ENCODE measurements around the gene CPLANE2. TPM values are rescaled to one million over a fixed set of nuclear protein-coding genes. Genes with fewer than 3 reads are reported as not detected.

CPLANE2 gene
- total and polyA plus RNA-seq, 2 donors: 4.0 to 4.2 TPM

- Histone ChIP-seq H3K27me3 (ENCODE audit: control insufficient read depth in 2 of 2, insufficient read depth in 1 of 2, low read length in 1 of 2) (no peaks in the 10 kb centered on the region), H3K27ac (ENCODE audit: low read depth in 1 of 2, low read length in 1 of 2) (no peak overlapping the region), H3K4me1 (ENCODE audit: control insufficient read depth in 2 of 2, insufficient read depth in 2 of 2, low read length in 2 of 2) (peaks cover 8 to 12% of the 10 kb centered on the region in 2 donors), H3K9me3 (ENCODE audit: control insufficient read depth in 2 of 2, insufficient read depth in 1 of 2, low read length in 1 of 2) (no peaks in the 10 kb centered on the region), H3K36me3 (ENCODE audit: control insufficient read depth in 2 of 2, insufficient read depth in 2 of 2, low read length in 1 of 2) (peaks cover 15 to 32% of the 10 kb centered on the region in 2 donors), H3K4me3 (ENCODE audit: low read length in 2 of 2) (no peak overlapping the region)
- 97% methylated on average over 9 of the region's 9 CpGs for WGBS
- no peak for DNase-seq (ENCODE audit: low read depth in 6 of 9, low spot score in 9 of 9)
These were observed 8.7 kb upstream of the CPLANE2 start for GRCh38 chr1:16245476-16246196.

- peaks cover 15 to 26% of the 10 kb centered on the region in 2 donors for H3K36me3 ChIP-seq (ENCODE audit: control insufficient read depth in 2 of 2, insufficient read depth in 2 of 2, low read length in 1 of 2)
- H3K27ac ChIP-seq (ENCODE audit: low read depth in 1 of 2, low read length in 1 of 2): no peak overlapping the region
- no peak overlapping the region for H3K4me3 ChIP-seq (ENCODE audit: low read length in 2 of 2)
- WGBS: 89% methylated on average over 8 of the region's 8 CpGs
- H3K9me3 ChIP-seq (ENCODE audit: control insufficient read depth in 2 of 2, insufficient read depth in 1 of 2, low read length in 1 of 2): no peaks in the 10 kb centered on the region
- peaks cover 8 to 12% of the 10 kb centered on the region in 2 donors for H3K4me1 ChIP-seq (ENCODE audit: control insufficient read depth in 2 of 2, insufficient read depth in 2 of 2, low read length in 2 of 2)
- no peak for DNase-seq (ENCODE audit: low read depth in 6 of 9, low spot score in 9 of 9)
- no peaks in the 10 kb centered on the region for H3K27me3 ChIP-seq (ENCODE audit: control insufficient read depth in 2 of 2, insufficient read depth in 1 of 2, low read length in 1 of 2)
These were observed 7.8 kb upstream of the CPLANE2 start for GRCh38 chr1:16244650-16245285.

GRCh38 chr1:16243936-16244649 is 7.1 kb upstream of the CPLANE2 start:
- peaks cover 15 to 22% of the 10 kb centered on the region in 2 donors for H3K36me3 ChIP-seq (ENCODE audit: control insufficient read depth in 2 of 2, insufficient read depth in 2 of 2, low read length in 1 of 2)
- no peak overlapping the region for H3K27ac ChIP-seq (ENCODE audit: low read depth in 1 of 2, low read length in 1 of 2)
- H3K4me3 ChIP-seq (ENCODE audit: low read length in 2 of 2): no peak overlapping the region
- peak; percentile 46 to 91 (median 72) for DNase-seq (ENCODE audit: low read depth in 6 of 9, low spot score in 9 of 9)
- H3K9me3 ChIP-seq (ENCODE audit: control insufficient read depth in 2 of 2, insufficient read depth in 1 of 2, low read length in 1 of 2): no peaks in the 10 kb centered on the region
- no peaks in the 10 kb centered on the region for H3K27me3 ChIP-seq (ENCODE audit: control insufficient read depth in 2 of 2, insufficient read depth in 1 of 2, low read length in 1 of 2)
- 43% methylated on average over 8 of the region's 8 CpGs for WGBS
- peaks cover 8 to 12% of the 10 kb centered on the region in 2 donors for H3K4me1 ChIP-seq (ENCODE audit: control insufficient read depth in 2 of 2, insufficient read depth in 2 of 2, low read length in 2 of 2)

- no peak for DNase-seq (ENCODE audit: low read depth in 6 of 9, low spot score in 9 of 9)
- Histone ChIP-seq H3K27ac (ENCODE audit: low read depth in 1 of 2, low read length in 1 of 2) (no peak overlapping the region), H3K36me3 (ENCODE audit: control insufficient read depth in 2 of 2, insufficient read depth in 2 of 2, low read length in 1 of 2) (peaks cover 15% of the 10 kb centered on the region in 2 donors), H3K4me1 (ENCODE audit: control insufficient read depth in 2 of 2, insufficient read depth in 2 of 2, low read length in 2 of 2) (peaks cover 4 to 8% of the 10 kb centered on the region in 2 donors), H3K27me3 (ENCODE audit: control insufficient read depth in 2 of 2, insufficient read depth in 1 of 2, low read length in 1 of 2) (no peaks in the 10 kb centered on the region), H3K4me3 (ENCODE audit: low read length in 2 of 2) (no peak overlapping the region), H3K9me3 (ENCODE audit: control insufficient read depth in 2 of 2, insufficient read depth in 1 of 2, low read length in 1 of 2) (no peaks in the 10 kb centered on the region)
- whole genome bisulfite sequencing: 93% methylated on average over 8 of the region's 8 CpGs
These were observed 6.2 kb upstream of the CPLANE2 start for GRCh38 chr1:16243215-16243610.

GRCh38 chr1:16242556-16243214 is 5.7 kb upstream of the CPLANE2 start:
- no peak for DNase-seq (ENCODE audit: low read depth in 6 of 9, low spot score in 9 of 9)

GRCh38 chr1:16241221-16241708 is 4.3 kb upstream of the CPLANE2 start:
- H3K27ac ChIP-seq (ENCODE audit: low read depth in 1 of 2, low read length in 1 of 2): no peak overlapping the region
- DNase-seq (ENCODE audit: low read depth in 6 of 9, low spot score in 9 of 9): no peak
- 97% methylated on average over 10 of the region's 10 CpGs for WGBS
- H3K9me3 ChIP-seq (ENCODE audit: control insufficient read depth in 2 of 2, insufficient read depth in 1 of 2, low read length in 1 of 2): no peaks in the 10 kb centered on the region
- H3K4me1 ChIP-seq (ENCODE audit: control insufficient read depth in 2 of 2, insufficient read depth in 2 of 2, low read length in 2 of 2): peaks cover 11 to 18% of the 10 kb centered on the region in 2 donors
- no peak overlapping the region for H3K4me3 ChIP-seq (ENCODE audit: low read length in 2 of 2)
- peaks cover 4 to 7% of the 10 kb centered on the region in 2 donors for H3K36me3 ChIP-seq (ENCODE audit: control insufficient read depth in 2 of 2, insufficient read depth in 2 of 2, low read length in 1 of 2)
- no peaks in the 10 kb centered on the region for H3K27me3 ChIP-seq (ENCODE audit: control insufficient read depth in 2 of 2, insufficient read depth in 1 of 2, low read length in 1 of 2)

More at GRCh38 chr1:16242556-16243214, 5.7 kb upstream of the CPLANE2 start:
- H3K4me1 ChIP-seq (ENCODE audit: control insufficient read depth in 2 of 2, insufficient read depth in 2 of 2, low read length in 2 of 2): peaks cover 5 to 7% of the 10 kb centered on the region in 2 donors
- peaks cover 12 to 14% of the 10 kb centered on the region in 2 donors for H3K36me3 ChIP-seq (ENCODE audit: control insufficient read depth in 2 of 2, insufficient read depth in 2 of 2, low read length in 1 of 2)
- H3K9me3 ChIP-seq (ENCODE audit: control insufficient read depth in 2 of 2, insufficient read depth in 1 of 2, low read length in 1 of 2): no peaks in the 10 kb centered on the region
- no peak overlapping the region for H3K4me3 ChIP-seq (ENCODE audit: low read length in 2 of 2)
- WGBS: 96% methylated on average over 17 of the region's 17 CpGs
- H3K27ac ChIP-seq (ENCODE audit: low read depth in 1 of 2, low read length in 1 of 2): no peak overlapping the region
- no peaks in the 10 kb centered on the region for H3K27me3 ChIP-seq (ENCODE audit: control insufficient read depth in 2 of 2, insufficient read depth in 1 of 2, low read length in 1 of 2)

- no peak for DNase-seq (ENCODE audit: low read depth in 6 of 9, low spot score in 9 of 9)
- no peaks in the 10 kb centered on the region for H3K36me3 ChIP-seq (ENCODE audit: control insufficient read depth in 2 of 2, insufficient read depth in 2 of 2, low read length in 1 of 2)
- H3K4me3 ChIP-seq (ENCODE audit: low read length in 2 of 2): no peak overlapping the region
- no peaks in the 10 kb centered on the region for H3K9me3 ChIP-seq (ENCODE audit: control insufficient read depth in 2 of 2, insufficient read depth in 1 of 2, low read length in 1 of 2)
- no peak overlapping the region for H3K27ac ChIP-seq (ENCODE audit: low read depth in 1 of 2, low read length in 1 of 2)
- 97% methylated on average over 2 of the region's 2 CpGs for WGBS
- peaks cover 11 to 23% of the 10 kb centered on the region in 2 donors for H3K4me1 ChIP-seq (ENCODE audit: control insufficient read depth in 2 of 2, insufficient read depth in 2 of 2, low read length in 2 of 2)
- H3K27me3 ChIP-seq (ENCODE audit: control insufficient read depth in 2 of 2, insufficient read depth in 1 of 2, low read length in 1 of 2): no peaks in the 10 kb centered on the region
These were observed 3.0 kb upstream of the CPLANE2 start for GRCh38 chr1:16239972-16240491.

GRCh38 chr1:16237343-16237830 is 404 bp upstream of the CPLANE2 start:
- Histone ChIP-seq H3K4me1 (ENCODE audit: control insufficient read depth in 2 of 2, insufficient read depth in 2 of 2, low read length in 2 of 2) (peaks cover 6 to 19% of the 10 kb centered on the region in 2 donors), H3K36me3 (ENCODE audit: control insufficient read depth in 2 of 2, insufficient read depth in 2 of 2, low read length in 1 of 2) (no peaks in the 10 kb centered on the region), H3K27ac (ENCODE audit: low read depth in 1 of 2, low read length in 1 of 2) (peak overlapping the region; percentile 3 to 62), H3K9me3 (ENCODE audit: control insufficient read depth in 2 of 2, insufficient read depth in 1 of 2, low read length in 1 of 2) (no peaks in the 10 kb centered on the region), H3K4me3 (ENCODE audit: low read length in 2 of 2) (peak overlapping the region; percentile 29 to 51), H3K27me3 (ENCODE audit: control insufficient read depth in 2 of 2, insufficient read depth in 1 of 2, low read length in 1 of 2) (no peaks in the 10 kb centered on the region)
- WGBS: 36% methylated on average over 6 of the region's 6 CpGs
- DNase-seq (ENCODE audit: low read depth in 6 of 9, low spot score in 9 of 9): no peak

Measured in thymus (tissue), 11 donors.